K562 (cell line): ENCODE data around the gene HK2.
A peak's percentile ranks its signal among the peaks of the same experiment; 100 is the strongest.

ENCODE experiments used
- BRCA1 ChIP-seq, 2 experiments: fragments of 450-650 bp in 1 of 2; sonication (generic) in 1 of 2; formaldehyde crosslinking in 1 of 2; IDR thresholded peaks; 2 replicates each; pipeline versions ENCODE4 v1.5.0 to v1.6.1; 2017 to 2020; ENCODE audit warnings: mild to moderate bottlenecking in 1 of 2, missing genetic modification reagents in 1 of 2
- ETV6 ChIP-seq, 3 experiments: fragments of 150-350 bp in 1 of 3; sonication (generic) in 1 of 3; formaldehyde crosslinking in 1 of 3; IDR thresholded peaks; 2 replicates each; pipeline versions ENCODE4 v1.6.1 to v1.8.0; 2014 to 2022; ENCODE audit warnings: borderline replicate concordance in 2 of 3, low read depth in 2 of 3, antibody characterized with exemption in 1 of 3, low read length in 1 of 3, mild to moderate bottlenecking in 1 of 3, missing genetic modification reagents in 1 of 3
- STAG1 ChIP-seq: sonication (generic); formaldehyde crosslinking; IDR thresholded peaks from 2 replicates; pipeline ENCODE4 v1.5.0; 2020; ENCODE audit warnings: missing genetic modification reagents, borderline replicate concordance
- ZNF780A ChIP-seq: fragments of 250-450 bp; sonication (Bioruptor Pico); IDR thresholded peaks from 2 replicates; pipeline ENCODE4 v1.5.0; 2021; ENCODE audit warnings: mild to moderate bottlenecking
- TF ChIP-seq, protein P1 (sequence below), 3 experiments: IDR thresholded peaks in 2 of 3; conservative IDR thresholded peaks in 1 of 3; 2 replicates each; pipeline ENCODE4 v1.5.1; 2011 to 2012; ENCODE audit warnings: low read length in 3 of 3, mild to moderate bottlenecking in 3 of 3, control low read depth in 2 of 3, improper control_type of control experiment in 1 of 3, inconsistent platforms in 1 of 3, low read depth in 1 of 3, mixed read lengths in 1 of 3, moderate library complexity in 1 of 3; ENCODE audit not compliant: insufficient read depth in 2 of 3

DNA sequence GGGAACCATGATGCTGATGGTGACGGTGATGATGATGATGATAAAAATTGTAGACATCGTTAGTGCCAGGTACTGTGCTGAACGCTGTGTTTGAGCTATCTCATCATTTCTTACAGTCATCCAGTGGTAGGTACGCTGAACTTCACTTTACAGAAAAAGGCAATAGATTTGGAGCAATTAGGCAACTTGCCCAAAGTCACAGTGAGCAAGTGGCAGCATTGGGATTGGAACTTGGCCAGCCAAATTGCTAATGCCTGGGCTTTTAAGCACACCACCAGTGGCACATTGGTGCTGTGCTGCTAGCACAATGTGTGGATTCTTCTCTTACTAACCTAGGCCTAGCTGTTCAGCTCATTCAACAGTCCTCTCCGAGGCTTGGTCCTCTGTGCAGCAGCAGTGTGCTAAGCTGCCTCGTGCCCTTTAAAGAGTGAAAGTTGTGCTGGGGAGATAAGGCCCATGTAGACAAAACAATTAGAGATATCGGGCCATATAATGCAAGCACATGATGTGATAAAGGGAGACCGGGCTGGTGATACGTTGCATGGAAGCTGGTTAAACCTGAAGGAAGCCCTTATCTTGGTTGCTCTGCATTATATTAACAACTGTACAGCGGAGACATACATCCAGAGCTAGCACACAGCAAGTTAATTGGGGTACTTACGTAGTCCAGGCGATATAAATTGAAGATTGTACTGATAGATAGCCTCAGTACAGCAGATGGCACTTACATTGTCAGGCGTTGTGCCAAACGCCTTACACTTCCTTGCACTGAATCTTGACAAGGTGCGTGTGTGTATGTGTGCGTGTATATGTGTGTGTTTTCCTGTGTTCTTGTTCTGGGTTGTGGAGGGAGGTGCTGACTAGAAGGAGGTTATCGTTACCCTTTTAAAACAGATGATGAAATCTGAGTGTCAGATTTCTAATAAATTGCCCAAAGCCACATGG is 28.4 kb downstream of the HK2 start:
- TF ChIP-seq BRCA1 (IDR thresholded peaks at IDR 0.05) (no peak), BRCA1 (CRISPR knock-in tag; IDR thresholded peaks at IDR 0.05) (no peak), ETV6 (IDR thresholded peaks at IDR 0.05; ENCODE audit: borderline replicate concordance in 1 of 2, low read depth in 2 of 2, low read length in 1 of 2) (no peak), ETV6 (CRISPR knock-in tag; IDR thresholded peaks at IDR 0.05; ENCODE audit: borderline replicate concordance) (no peak), ZNF780A (CRISPR knock-in tag) (no peak), STAG1 (CRISPR knock-in tag) (no peak)
- TF ChIP-seq, protein P1, sequence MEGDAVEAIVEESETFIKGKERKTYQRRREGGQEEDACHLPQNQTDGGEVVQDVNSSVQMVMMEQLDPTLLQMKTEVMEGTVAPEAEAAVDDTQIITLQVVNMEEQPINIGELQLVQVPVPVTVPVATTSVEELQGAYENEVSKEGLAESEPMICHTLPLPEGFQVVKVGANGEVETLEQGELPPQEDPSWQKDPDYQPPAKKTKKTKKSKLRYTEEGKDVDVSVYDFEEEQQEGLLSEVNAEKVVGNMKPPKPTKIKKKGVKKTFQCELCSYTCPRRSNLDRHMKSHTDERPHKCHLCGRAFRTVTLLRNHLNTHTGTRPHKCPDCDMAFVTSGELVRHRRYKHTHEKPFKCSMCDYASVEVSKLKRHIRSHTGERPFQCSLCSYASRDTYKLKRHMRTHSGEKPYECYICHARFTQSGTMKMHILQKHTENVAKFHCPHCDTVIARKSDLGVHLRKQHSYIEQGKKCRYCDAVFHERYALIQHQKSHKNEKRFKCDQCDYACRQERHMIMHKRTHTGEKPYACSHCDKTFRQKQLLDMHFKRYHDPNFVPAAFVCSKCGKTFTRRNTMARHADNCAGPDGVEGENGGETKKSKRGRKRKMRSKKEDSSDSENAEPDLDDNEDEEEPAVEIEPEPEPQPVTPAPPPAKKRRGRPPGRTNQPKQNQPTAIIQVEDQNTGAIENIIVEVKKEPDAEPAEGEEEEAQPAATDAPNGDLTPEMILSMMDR (IDR thresholded peaks at IDR 0.05 in 2 of 3, conservative IDR thresholded peaks at IDR 0.05 in 1 of 3; ENCODE audit: insufficient read depth in 2 of 3, low read depth in 1 of 3, low read length in 3 of 3): 0 out of 6 replicates have a peak, but pooled peaks of 1 of the 3 experiments have one; percentile 8
